IMR-90 (cell line): ENCODE measurements around the gene GALNT14. TPM values are rescaled to one million over a fixed set of nuclear protein-coding genes. Genes with fewer than 3 reads are reported as not detected.

Experiments
- ATAC-seq: fragments of 200-7000 bp; cut with Tn5 transposase; 2 replicates; pipeline ENCODE4 v1.9.1; 2020; ENCODE audit warnings: low read depth, mild to moderate bottlenecking, moderate library complexity
- BruUV-seq: library from RNA; stranded (reverse); fragments of 400-500 nt; replicated peaks from 2 replicates; lab custom pipeline; 2021; lab: Mats Ljungman, UMichigan
- CTCF ChIA-PET: fragments of 300-600 bp; formaldehyde crosslinking; extraction: SDS; loops from one replicate; lab custom pipeline; 2021; ENCODE audit warnings: antibody characterized with exemption; lab: Yijun Ruan, JAX
- POLR2A ChIA-PET: fragments of 300-600 bp; sonication (Branson Sonifier 250); formaldehyde crosslinking; loops from one replicate; lab custom pipeline; 2022; ENCODE audit warnings: antibody characterized with exemption; ENCODE audit not compliant: unreplicated experiment; lab: Charles Lee
- DNase-seq: peaks from one replicate; pipeline ENCODE4 v3.0.0; 2013
- H2AFZ ChIP-seq: replicated peaks from 2 replicates; pipeline ENCODE3; 2013; ENCODE audit warnings: low read length, mild to moderate bottlenecking; ENCODE audit not compliant: poor library complexity
- H2AK5ac ChIP-seq: 2 replicates; pipeline ENCODE4 v1.6.1; 2013; ENCODE audit warnings: low read depth, low read length, inconsistent platforms
- H2AK9ac ChIP-seq: replicated peaks from 2 replicates; pipeline ENCODE3; 2013; ENCODE audit warnings: mild to moderate bottlenecking, low read depth, low read length, moderate library complexity; ENCODE audit not compliant: poor library complexity
- H2BK120ac ChIP-seq: 2 replicates; pipeline ENCODE4 v1.6.1; 2013; ENCODE audit warnings: low read depth, low read length, inconsistent platforms
- H2BK15ac ChIP-seq: 3 replicates; pipeline ENCODE4 v1.6.1; 2013; ENCODE audit warnings: low read depth, low read length, inconsistent platforms
- H2BK20ac ChIP-seq: 2 replicates; pipeline ENCODE4 v1.6.1; 2013; ENCODE audit warnings: low read depth, mild to moderate bottlenecking, inconsistent platforms, low read length, moderate library complexity
- H2BK5ac ChIP-seq: 2 replicates; pipeline ENCODE4 v1.6.1; 2013; ENCODE audit warnings: mild to moderate bottlenecking, low read depth, low read length, inconsistent platforms; ENCODE audit not compliant: poor library complexity, severe bottlenecking
- H3K14ac ChIP-seq: replicated peaks from 2 replicates; pipeline ENCODE4 v1.6.1; 2013; ENCODE audit warnings: low read depth, low read length, inconsistent platforms
- H3K18ac ChIP-seq: 2 replicates; pipeline ENCODE4 v1.6.1; 2013; ENCODE audit warnings: low read depth, low read length, control low read depth
- H3K23ac ChIP-seq: 2 replicates; pipeline ENCODE4 v1.6.1; 2013; ENCODE audit warnings: low read depth, low read length, inconsistent platforms
- H3K27ac ChIP-seq: 2 replicates; pipeline ENCODE4 v1.5.1; 2013; ENCODE audit warnings: mild to moderate bottlenecking, control low read depth, low read length; ENCODE audit not compliant: insufficient read depth
- H3K27me3 ChIP-seq: 2 replicates; pipeline ENCODE4 v1.6.1; 2013; ENCODE audit warnings: low read length; ENCODE audit not compliant: control insufficient read depth, insufficient read depth
- H3K36me3 ChIP-seq: 2 replicates; pipeline ENCODE4 v1.6.1; 2013; ENCODE audit warnings: low read length, mixed read lengths; ENCODE audit not compliant: control insufficient read depth, insufficient read depth
- H3K4ac ChIP-seq: 2 replicates; pipeline ENCODE4 v1.6.1; 2013; ENCODE audit warnings: low read depth, low read length, inconsistent platforms
- H3K4me1 ChIP-seq: 2 replicates; pipeline ENCODE4 v1.6.1; 2013; ENCODE audit warnings: low read length, mixed read lengths; ENCODE audit not compliant: control insufficient read depth, insufficient read depth
- H3K4me2 ChIP-seq: 2 replicates; pipeline ENCODE4 v1.6.1; 2013; ENCODE audit warnings: low read depth, mild to moderate bottlenecking, control low read depth, low read length, moderate library complexity
- H3K4me3 ChIP-seq: 2 replicates; pipeline ENCODE4 v1.5.1; 2013; ENCODE audit warnings: low read depth, mild to moderate bottlenecking, control low read depth, low read length, moderate library complexity; ENCODE audit not compliant: insufficient read depth
- H3K56ac ChIP-seq: 2 replicates; pipeline ENCODE4 v1.6.1; 2013; ENCODE audit warnings: low read length, inconsistent platforms; ENCODE audit not compliant: insufficient read depth; ENCODE audit errors: extremely low read depth
- H3K79me1 ChIP-seq, 2 experiments: 2 replicates each; pipeline ENCODE4 v1.6.1; 2013; ENCODE audit warnings: low read length in 2 of 2, inconsistent platforms in 1 of 2, low read depth in 1 of 2
- H3K9ac ChIP-seq: 2 replicates; pipeline ENCODE4 v1.6.1; 2013; ENCODE audit warnings: low read depth, low read length, control low read depth
- H3K9me1 ChIP-seq: 2 replicates; pipeline ENCODE4 v1.6.1; 2013; ENCODE audit warnings: low read length, inconsistent platforms; ENCODE audit not compliant: insufficient read depth
- H3K9me3 ChIP-seq: 2 replicates; pipeline ENCODE4 v1.6.1; 2013; ENCODE audit warnings: low read length; ENCODE audit not compliant: control insufficient read depth, insufficient read depth
- H4K20me1 ChIP-seq: 2 replicates; pipeline ENCODE4 v1.6.1; 2013; ENCODE audit warnings: low read length, inconsistent platforms; ENCODE audit not compliant: insufficient read depth
- H4K5ac ChIP-seq: 2 replicates; pipeline ENCODE4 v1.6.1; 2013; ENCODE audit warnings: mild to moderate bottlenecking, low read depth, low read length, control low read depth
- H4K8ac ChIP-seq, 2 experiments: 2 replicates each; pipeline ENCODE4 v1.6.1; 2013; ENCODE audit warnings: low read depth in 2 of 2, low read length in 2 of 2, control low read depth in 1 of 2, inconsistent platforms in 1 of 2
- H4K91ac ChIP-seq: 2 replicates; pipeline ENCODE4 v1.6.1; 2013; ENCODE audit warnings: low read depth, low read length, inconsistent platforms; ENCODE audit not compliant: insufficient read depth
- BHLHE40 ChIP-seq: fragments of 150-350 bp; IDR thresholded peaks from 2 replicates; pipeline ENCODE4 v1.6.1; 2016; ENCODE audit warnings: mild to moderate bottlenecking, low read depth, low read length
- CEBPB ChIP-seq: IDR thresholded peaks from 2 replicates; pipeline ENCODE4 v1.6.1; 2012; ENCODE audit warnings: low read depth, low read length, improper control_type of control experiment
- CHD1 ChIP-seq: IDR thresholded peaks from 2 replicates; pipeline ENCODE4 v1.6.1; 2012; ENCODE audit warnings: low read depth, low read length, improper control_type of control experiment
- CTCF ChIP-seq: conservative IDR thresholded peaks from 2 replicates; pipeline ENCODE4 v1.5.1; 2012; ENCODE audit warnings: mild to moderate bottlenecking, low read depth, low read length, improper control_type of control experiment
- ELK1 ChIP-seq: fragments of 150-350 bp; IDR thresholded peaks from 2 replicates; pipeline ENCODE4 v1.6.1; 2016; ENCODE audit warnings: low read depth, mild to moderate bottlenecking, low read length, moderate library complexity, borderline replicate concordance
- FOS ChIP-seq: fragments of 150-350 bp; IDR thresholded peaks from 2 replicates; pipeline ENCODE4 v1.6.1; 2016; ENCODE audit warnings: low read depth, low read length
- MAFK ChIP-seq: IDR thresholded peaks from 2 replicates; pipeline ENCODE4 v1.6.1; 2012; ENCODE audit warnings: low read depth, low read length, improper control_type of control experiment
- MAZ ChIP-seq: IDR thresholded peaks from 2 replicates; pipeline ENCODE4 v1.6.1; 2012; ENCODE audit warnings: low read depth, mild to moderate bottlenecking, low read length, improper control_type of control experiment, moderate library complexity, borderline replicate concordance
- MXI1 ChIP-seq: IDR thresholded peaks from 2 replicates; pipeline ENCODE4 v1.6.1; 2012; ENCODE audit warnings: low read depth, mild to moderate bottlenecking, low read length, moderate library complexity, borderline replicate concordance
- NFE2L2 ChIP-seq: fragments of 150-350 bp; IDR thresholded peaks from 2 replicates; pipeline ENCODE4 v1.6.1; 2016; ENCODE audit warnings: low read depth, mild to moderate bottlenecking, low read length
- POLR2A ChIP-seq: IDR thresholded peaks from 2 replicates; pipeline ENCODE4 v1.6.1; 2012; ENCODE audit warnings: mild to moderate bottlenecking, low read depth, low read length
- RAD21 ChIP-seq: IDR thresholded peaks from 2 replicates; pipeline ENCODE4 v1.6.1; 2012; ENCODE audit warnings: low read length, improper control_type of control experiment
- RCOR1 ChIP-seq: IDR thresholded peaks from 2 replicates; pipeline ENCODE4 v1.6.1; 2012; ENCODE audit warnings: mild to moderate bottlenecking, low read length, improper control_type of control experiment; ENCODE audit not compliant: insufficient replicate concordance
- RFX5 ChIP-seq: IDR thresholded peaks from 2 replicates; pipeline ENCODE4 v1.8.0; 2012; ENCODE audit warnings: low read depth, mild to moderate bottlenecking, low read length, moderate library complexity
- SMC3 ChIP-seq: fragments of 150-350 bp; IDR thresholded peaks from 2 replicates; pipeline ENCODE4 v1.6.1; 2016; ENCODE audit warnings: low read depth, mild to moderate bottlenecking, antibody characterized with exemption, low read length, moderate library complexity
- USF2 ChIP-seq: fragments of 150-350 bp; IDR thresholded peaks from 2 replicates; pipeline ENCODE4 v1.6.1; 2017; ENCODE audit warnings: mild to moderate bottlenecking, antibody characterized with exemption, low read length, low read depth
- WGBS, 2 experiments: methylation state at CpG; one replicate each; pipeline versions ENCODE4 v1.1.5 to v1.1.7; 2013; ENCODE audit warnings: missing lambda C conversion rate in 2 of 2; ENCODE audit not compliant: insufficient read length in 1 of 2; ENCODE audit errors: extremely low coverage in 2 of 2; 5-methylcytosine and 5-hydroxymethylcytosine counted together
- dilution Hi-C: fragments of 300-500 bp; cut with HindIII; formaldehyde crosslinking; loops from one replicate; pipeline ENCODE4 v1.14.3; 2018; ENCODE audit warnings: low sequenced_read_pairs; ENCODE audit not compliant: unreplicated experiment
- in situ Hi-C: fragments of 300-500 bp; cut with MboI; formaldehyde crosslinking; loops from 3 replicates; pipeline ENCODE4 v1.14.3; 2019; ENCODE audit warnings: low sequenced_read_pairs, inconsistent platforms, mixed read lengths
- intact Hi-C: fragments of 100-400 bp; cut with micrococcal nuclease; formaldehyde crosslinking; loops from 2 replicates; pipeline ENCODE4 v1.10.0; 2022
- polyA plus RNA-seq, 3 experiments: library from polyadenylated mRNA; depleted of rRNA; stranded (reverse); fragments of >200 nt; gene quantifications; 2 replicates each; pipeline ENCODE4 v1.2.3, GENCODE V29; 2012; ENCODE audit warnings: low replicate concordance in 1 of 3
- total RNA-seq: library from RNA; depleted of rRNA; stranded (reverse); fragments of >200 nt; gene quantifications from 2 replicates; pipeline ENCODE4 v1.2.3, GENCODE V29; 2012

The GALNT14 gene
- total and polyA plus RNA-seq, 2 of the 4 experiments (the other 2 are of a cell fraction), result 0.15 to 0.18 TPM

GRCh38 chr2:31049916-31050588 is 88.2 kb downstream of the GALNT14 start:
- ATAC-seq (no peak), DNase-seq (no peak)
- no TSS peak for BruUV-seq
- Histone ChIP-seq H3K14ac (no peak overlapping the region), H3K4me3 (no peak overlapping the region), H2BK15ac (no peak overlapping the region), H2AK5ac (no peak overlapping the region), H3K4ac (no peak overlapping the region), H3K9me3 (no peaks in the 10 kb centered on the region), H2BK20ac (no peak overlapping the region), H3K4me2 (no peak overlapping the region), H2AK9ac (no peak overlapping the region), H3K9ac (no peak overlapping the region), H2BK120ac (no peak overlapping the region), H3K4me1 (no peaks in the 10 kb centered on the region), H2AFZ (peak overlapping the region; percentile 29), H3K27me3 (no peaks in the 10 kb centered on the region; the same call in 1 of the 2 replicates), H3K27ac (no peak overlapping the region), H4K5ac (no peak overlapping the region), H3K9me1 (no peaks in the 10 kb centered on the region), H3K79me1 (no peaks in the 10 kb centered on the region), H3K18ac (no peak overlapping the region), H4K8ac (no peak overlapping the region), H3K56ac (no peak overlapping the region), H3K36me3 (no peaks in the 10 kb centered on the region), H4K20me1 (no peaks in the 10 kb centered on the region), H4K91ac (no peak overlapping the region), H3K23ac (no peak overlapping the region), H2BK5ac (no peak overlapping the region)
- 46% methylated on average over 9 of the region's 14 CpGs; no CpG with 5 or more reads in 1 of the 2 experiments for WGBS, 2 experiments
- in situ Hi-C loops (no loop called here), intact Hi-C loops (no loop called here), dilution Hi-C loops (no loop called here)
- ChIA-PET POLR2A (no interaction called here), CTCF (no interaction called here)
- TF ChIP-seq FOS, result no peak
- no peak for TF ChIP-seq ELK1
- no peak for TF ChIP-seq RAD21
- no peak for TF ChIP-seq RCOR1
- no peak for TF ChIP-seq POLR2A
- no peak for TF ChIP-seq MAZ
- no peak for TF ChIP-seq CEBPB
- TF ChIP-seq MAFK, result no peak
- no peak for TF ChIP-seq CHD1
- TF ChIP-seq BHLHE40, result no peak
- TF ChIP-seq MXI1, result no peak
- no peak for TF ChIP-seq CTCF
- TF ChIP-seq SMC3, result no peak
- no peak for TF ChIP-seq NFE2L2
- TF ChIP-seq RFX5, result no peak
- no peak for TF ChIP-seq USF2
